Measurements from ENCODE around the gene FAM107B.

- TF ChIP-seq POLR2A (IDR thresholded peaks at IDR 0.05; ENCODE audit: low read depth, low read length) (no peak), POU2F2 (IDR thresholded peaks at IDR 0.05; ENCODE audit: low read depth, low read length) (no peak)
These were observed 86.1 kb downstream of the FAM107B start for GRCh38 chr10:14688606-14689005.
